Stomach smooth muscle (tissue), 2 donors: ENCODE data around the gene CHKA.

ENCODE experiments used
- H3K27ac ChIP-seq: one replicate; pipeline ENCODE4 v1.7.0; 2013; ENCODE audit warnings: mild to moderate bottlenecking, low read length, inconsistent platforms
- H3K27me3 ChIP-seq, 2 donors: one replicate each; pipeline ENCODE4 v1.7.0; 2013; ENCODE audit warnings: low read length in 2 of 2; ENCODE audit not compliant: insufficient read depth in 2 of 2, control insufficient read depth in 1 of 2
- H3K36me3 ChIP-seq, 2 donors: one replicate each; pipeline ENCODE4 v1.7.0; 2013; ENCODE audit warnings: low read length in 2 of 2; ENCODE audit not compliant: control insufficient read depth in 2 of 2, insufficient read depth in 2 of 2
- H3K4me1 ChIP-seq: one replicate; pipeline ENCODE4 v1.7.0; 2013; ENCODE audit warnings: low read length; ENCODE audit not compliant: control insufficient read depth, insufficient read depth
- H3K4me3 ChIP-seq, 2 donors: one replicate each; pipeline ENCODE4 v1.7.0; 2013; ENCODE audit warnings: low read length in 2 of 2
- H3K9ac ChIP-seq, 2 donors: one replicate each; pipeline ENCODE4 v1.7.0; 2013; ENCODE audit warnings: low read length in 2 of 2, mild to moderate bottlenecking in 1 of 2
- H3K9me3 ChIP-seq, 2 donors: one replicate each; pipeline ENCODE4 v1.7.0; 2013; ENCODE audit warnings: low read length in 2 of 2; ENCODE audit not compliant: control insufficient read depth in 2 of 2
- donor health status: healthy.
- donor health status: Pancreatic carcinoma.

CHKA gene

GRCh38 chr11:68036717-68037239, 84.4 kb downstream of the CHKA start:
- peaks cover 12 to 17% of the 10 kb centered on the region in 2 donors for H3K36me3 ChIP-seq
- no peaks in the 10 kb centered on the region for H3K27me3 ChIP-seq
- no peaks in the 10 kb centered on the region for H3K9me3 ChIP-seq
- H3K27ac ChIP-seq: peak overlapping the region; percentile 37
- peaks cover 55% of the 10 kb centered on the region for H3K4me1 ChIP-seq
- no peak overlapping the region for H3K4me3 ChIP-seq
- peak overlapping the region in 1 of 2 donors; percentile 42 for H3K9ac ChIP-seq

- H3K9me3 ChIP-seq: no peaks in the 10 kb centered on the region
- H3K9ac ChIP-seq: no peak overlapping the region
- no peak overlapping the region for H3K4me3 ChIP-seq
- H3K27ac ChIP-seq: peak overlapping the region; percentile 37
- peaks cover 55% of the 10 kb centered on the region for H3K4me1 ChIP-seq
- peaks cover 12 to 14% of the 10 kb centered on the region in 2 donors for H3K36me3 ChIP-seq
- no peaks in the 10 kb centered on the region for H3K27me3 ChIP-seq
Observed at GRCh38 chr11:68036141-68036716, 85.0 kb downstream of the CHKA start.

GRCh38 chr11:68035266-68035876, 85.8 kb downstream of the CHKA start:
- Histone ChIP-seq H3K27ac (no peak overlapping the region), H3K27me3 (no peaks in the 10 kb centered on the region), H3K36me3 (peaks cover 12 to 14% of the 10 kb centered on the region in 2 donors), H3K4me3 (no peak overlapping the region), H3K4me1 (peaks cover 51% of the 10 kb centered on the region), H3K9ac (no peak overlapping the region), H3K9me3 (no peaks in the 10 kb centered on the region)

- Histone ChIP-seq H3K9me3 (no peaks in the 10 kb centered on the region), H3K4me1 (peaks cover 45% of the 10 kb centered on the region), H3K27me3 (no peaks in the 10 kb centered on the region), H3K9ac (no peak overlapping the region), H3K27ac (no peak overlapping the region), H3K36me3 (peaks cover 12 to 14% of the 10 kb centered on the region in 2 donors), H3K4me3 (no peak overlapping the region)
Observed at GRCh38 chr11:68033708-68034045, 87.5 kb downstream of the CHKA start.

DNA sequence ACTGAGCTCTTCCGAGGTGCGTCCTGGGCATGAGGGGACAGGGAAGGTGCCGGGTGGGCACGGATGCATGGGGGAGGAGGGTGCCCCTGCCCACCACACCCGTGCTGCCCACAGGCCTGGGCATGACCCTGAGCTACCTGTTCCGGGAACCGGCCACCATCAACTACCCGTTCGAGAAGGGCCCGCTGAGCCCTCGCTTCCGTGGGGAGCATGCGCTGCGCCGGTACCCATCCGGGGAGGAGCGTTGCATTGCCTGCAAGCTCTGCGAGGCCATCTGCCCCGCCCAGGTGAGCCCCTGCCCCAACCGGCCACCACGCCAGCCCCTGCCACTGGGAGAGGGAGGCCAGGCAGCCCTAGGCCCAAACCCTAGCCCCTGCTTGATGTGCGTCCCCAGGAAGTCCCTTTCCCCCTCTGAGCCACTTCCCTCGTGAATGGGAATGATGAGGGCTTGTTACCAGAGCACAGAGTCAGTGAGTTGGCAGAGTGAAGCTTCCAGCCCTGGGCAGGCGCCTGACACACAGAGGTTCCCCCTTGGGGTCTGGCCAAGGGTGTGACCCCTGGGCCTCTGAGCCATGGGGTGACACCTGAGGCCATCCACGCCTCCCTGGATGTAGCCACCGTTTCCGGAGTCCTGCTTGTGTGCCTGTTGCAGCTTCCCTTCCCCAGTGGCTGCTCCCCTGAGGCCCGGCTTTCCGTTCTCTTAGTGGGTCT, 88.0 kb downstream of the CHKA start:
- Histone ChIP-seq H3K9ac (no peak overlapping the region), H3K4me1 (peaks cover 40% of the 10 kb centered on the region), H3K27ac (peak overlapping the region; percentile 84), H3K27me3 (no peaks in the 10 kb centered on the region), H3K9me3 (no peaks in the 10 kb centered on the region), H3K4me3 (no peak overlapping the region), H3K36me3 (peaks cover 12 to 14% of the 10 kb centered on the region in 2 donors)

DNA sequence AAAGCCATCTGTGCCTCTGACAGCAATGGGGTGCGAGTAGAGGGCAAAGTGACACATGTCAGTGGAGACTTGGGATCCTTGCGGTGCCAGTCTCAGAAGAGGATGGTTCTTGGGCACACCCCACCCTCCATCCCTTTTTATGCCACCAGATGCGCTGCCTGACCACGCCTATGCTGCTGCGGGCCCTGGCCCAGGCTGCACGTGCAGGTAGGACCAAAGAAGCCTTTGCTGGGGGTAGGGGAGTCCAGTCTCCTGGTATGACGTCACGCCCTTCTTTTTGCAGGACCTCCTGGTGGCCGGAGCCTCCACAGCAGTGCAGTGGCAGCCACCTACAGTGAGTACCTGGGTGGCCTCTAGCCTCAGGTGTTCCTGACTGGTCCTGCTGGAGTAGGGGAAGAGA, 89.2 kb downstream of the CHKA start:
- H3K4me1 ChIP-seq: peaks cover 28% of the 10 kb centered on the region
- H3K36me3 ChIP-seq: peaks cover 12 to 14% of the 10 kb centered on the region in 2 donors
- peak overlapping the region; percentile 55 to 98 for H3K9ac ChIP-seq
- peak overlapping the region in 1 of 2 donors; percentile 93 for H3K4me3 ChIP-seq
- no peaks in the 10 kb centered on the region for H3K27me3 ChIP-seq
- no peaks in the 10 kb centered on the region for H3K9me3 ChIP-seq
- peak overlapping the region; percentile 84 for H3K27ac ChIP-seq

DNA sequence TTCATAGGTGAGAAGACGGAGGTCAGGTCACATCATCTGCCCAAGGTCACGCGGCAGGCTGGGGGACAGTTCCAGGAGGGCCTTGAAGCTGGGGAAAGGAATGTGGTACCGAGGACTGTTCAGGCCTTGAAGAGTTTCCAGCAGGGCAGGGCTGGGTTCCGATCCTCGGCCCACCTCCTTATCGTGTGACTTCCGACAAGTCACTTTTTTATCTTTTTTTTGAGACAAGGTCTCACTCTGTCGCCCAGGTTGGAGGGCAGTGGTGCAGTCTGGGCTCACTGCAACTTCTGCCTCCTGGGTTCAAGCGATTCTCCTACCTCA, 90.1 kb downstream of the CHKA start:
- Histone ChIP-seq H3K4me1 (peaks cover 27% of the 10 kb centered on the region), H3K36me3 (peaks cover 12% of the 10 kb centered on the region in 2 donors), H3K9ac (peak overlapping the region; percentile 95 to 98), H3K27ac (peak overlapping the region; percentile 84), H3K4me3 (peak overlapping the region; percentile 93 to 96), H3K9me3 (no peaks in the 10 kb centered on the region), H3K27me3 (no peaks in the 10 kb centered on the region)

DNA sequence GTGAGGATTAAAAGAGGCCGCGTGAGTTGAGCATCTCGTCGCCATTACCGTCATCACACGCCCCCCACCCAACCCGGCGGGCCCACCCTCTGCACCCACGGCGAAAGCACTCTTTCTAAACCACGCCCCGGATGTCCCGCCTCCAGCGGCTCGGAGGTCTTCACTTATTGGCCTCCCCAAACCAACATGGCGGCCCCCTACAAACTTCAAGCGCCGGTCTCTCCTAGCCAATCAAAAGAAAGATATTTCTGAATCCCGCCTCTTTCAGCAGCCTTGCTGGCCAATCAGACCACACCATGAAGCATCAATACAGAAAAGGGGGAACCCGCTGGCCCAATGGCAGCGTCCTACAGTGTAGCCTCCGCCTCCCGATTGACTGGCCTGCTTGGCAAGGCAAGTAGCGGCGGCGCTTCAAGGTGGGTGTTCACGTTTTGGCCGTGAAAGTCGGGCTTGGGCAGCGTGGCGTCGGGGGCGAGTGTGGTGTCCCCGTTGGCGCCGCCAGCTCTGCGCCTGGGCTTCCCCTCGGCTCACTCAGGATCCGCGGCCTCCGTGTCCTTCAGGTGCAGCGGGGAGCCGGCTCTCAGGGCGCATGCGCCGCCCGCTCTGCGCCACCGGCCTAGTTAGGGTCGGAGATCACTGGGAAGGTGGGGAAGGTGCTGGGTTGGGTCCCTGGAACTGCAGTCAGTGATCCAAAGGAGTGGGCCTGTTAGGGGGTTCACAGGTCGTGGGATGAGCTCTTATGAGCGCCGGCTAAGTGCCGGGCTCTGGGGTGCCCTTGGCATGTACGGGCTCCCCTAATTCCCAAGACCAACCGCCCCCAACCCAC, 90.7 kb downstream of the CHKA start, which contains the start of gene NDUFS8:
TSS of gene NDUFS8 (plus strand) at position 364 of the 826 bp plus-strand sequence. CDS start 1,471 bp downstream, outside the sequence.
- Histone ChIP-seq H3K27me3 (no peaks in the 10 kb centered on the region), H3K4me3 (peak within 1 kb of the TSS; percentile 93 to 96), H3K9me3 (no peaks in the 10 kb centered on the region), H3K27ac (peak within 1 kb of the TSS; percentile 84), H3K9ac (peak within 1 kb of the TSS; percentile 95 to 98), H3K4me1 (peaks cover 27% of the 10 kb centered on the region), H3K36me3 (peaks cover 12% of the 10 kb centered on the region in 2 donors)

- peaks cover 27% of the 10 kb centered on the region for H3K4me1 ChIP-seq
- H3K4me3 ChIP-seq: peak overlapping the region in 1 of 2 donors; percentile 93
- H3K36me3 ChIP-seq: peaks cover 12 to 13% of the 10 kb centered on the region in 2 donors
- H3K9ac ChIP-seq: peak overlapping the region in 1 of 2 donors; percentile 42
- H3K9me3 ChIP-seq: peaks cover 0 to 8% of the 10 kb centered on the region in 2 donors
- no peaks in the 10 kb centered on the region for H3K27me3 ChIP-seq
- no peak overlapping the region for H3K27ac ChIP-seq
Observed at GRCh38 chr11:68028802-68029545, 92.2 kb downstream of the CHKA start.

DNA sequence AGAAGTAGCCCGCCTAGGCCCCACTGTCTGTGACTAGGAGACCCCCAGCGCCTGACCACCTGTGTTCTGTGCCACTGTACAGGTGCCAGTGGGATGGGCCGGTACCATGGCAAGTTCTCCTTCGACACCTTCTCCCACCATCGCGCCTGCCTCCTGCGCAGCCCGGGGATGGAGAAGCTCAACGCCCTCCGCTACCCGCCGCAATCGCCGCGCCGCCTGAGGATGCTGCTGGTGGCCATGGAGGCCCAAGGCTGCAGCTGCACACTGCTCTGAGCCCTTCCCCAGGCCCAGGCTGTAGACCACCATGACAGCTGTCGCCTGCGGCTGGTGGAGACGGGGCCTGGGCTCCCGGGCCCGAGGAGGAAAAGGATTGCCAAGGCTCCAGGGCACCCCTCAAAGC, 93.5 kb downstream of the CHKA start:
- H3K4me3 ChIP-seq: no peak overlapping the region

More for the DNA sequence above, 93.5 kb downstream of the CHKA start:
- H3K36me3 ChIP-seq: peaks cover 3 to 4% of the 10 kb centered on the region in 2 donors
- H3K27ac ChIP-seq: no peak overlapping the region
- peaks cover 27% of the 10 kb centered on the region for H3K4me1 ChIP-seq
- H3K9me3 ChIP-seq: peaks cover 0 to 8% of the 10 kb centered on the region in 2 donors
- no peak overlapping the region for H3K9ac ChIP-seq
- H3K27me3 ChIP-seq: no peaks in the 10 kb centered on the region
